HG02852 (cell line): ENCODE measurements around the gene F2RL2.
"Not testable (repeated sequence)": the region's sequence is repeated elsewhere in the genome, so short reads cannot be mapped to it uniquely, and the experiment has no call there.

ENCODE experiments used
- ATAC-seq: cut with Tn5 transposase; IDR thresholded peaks from one replicate; pipeline ENCODE4 v1.9.1; 2021; ENCODE audit warnings: mild to moderate bottlenecking, moderate library complexity; ENCODE audit not compliant: unreplicated experiment

Gene F2RL2

GRCh38 chr5:76622076-76622475 lies 1.1 kb downstream of the F2RL2 start:
- no peak for ATAC-seq

- no peak for ATAC-seq
Observed at GRCh38 chr5:76620166-76620565, 3.0 kb downstream of the F2RL2 start.

GRCh38 chr5:76617675-76618074 lies 5.5 kb downstream of the F2RL2 start:
- ATAC-seq = no peak

- ATAC-seq = no peak
Observed at GRCh38 chr5:76617229-76617628, 6.0 kb downstream of the F2RL2 start.

GRCh38 chr5:76616206-76616605 lies 7.0 kb downstream of the F2RL2 start:
- no peak for ATAC-seq

GRCh38 chr5:76615759-76616158 lies 7.4 kb downstream of the F2RL2 start:
- ATAC-seq = no peak

- ATAC-seq = no peak
Observed at GRCh38 chr5:76612942-76613341, 10.3 kb downstream of the F2RL2 start.

GRCh38 chr5:76610196-76610595 lies 13.0 kb downstream of the F2RL2 start:
- ATAC-seq = no peak

GRCh38 chr5:76608833-76609232 lies 14.4 kb downstream of the F2RL2 start:
- ATAC-seq = no peak

- no peak for ATAC-seq
Observed at GRCh38 chr5:76607353-76607871, 15.8 kb downstream of the F2RL2 start.

- no peak for ATAC-seq
Observed at GRCh38 chr5:76606701-76607100, 16.5 kb downstream of the F2RL2 start.

GRCh38 chr5:76604838-76605237 lies 18.4 kb downstream of the F2RL2 start:
- no peak for ATAC-seq

GRCh38 chr5:76603991-76604390 lies 19.2 kb downstream of the F2RL2 start:
- ATAC-seq = not testable (repeated sequence)

GRCh38 chr5:76602094-76602726 lies 21.0 kb downstream of the F2RL2 start:
- ATAC-seq = no peak

- no peak for ATAC-seq
Observed at GRCh38 chr5:76601470-76601869, 21.7 kb downstream of the F2RL2 start.

- no peak for ATAC-seq
Observed at GRCh38 chr5:76600716-76601115, 22.5 kb downstream of the F2RL2 start.

GRCh38 chr5:76598531-76598930 lies 24.7 kb downstream of the F2RL2 start:
- ATAC-seq = no peak

GRCh38 chr5:76595755-76596481 lies 27.3 kb downstream of the F2RL2 start:
- no peak for ATAC-seq

GRCh38 chr5:76594107-76594506 lies 29.1 kb downstream of the F2RL2 start:
- ATAC-seq = no peak

- ATAC-seq = no peak
Observed at GRCh38 chr5:76592692-76593091, 30.5 kb downstream of the F2RL2 start.

GRCh38 chr5:76591366-76591765 lies 31.8 kb downstream of the F2RL2 start:
- ATAC-seq = no peak

- ATAC-seq = peak; percentile 98
Observed at GRCh38 chr5:76590027-76590426, 33.2 kb downstream of the F2RL2 start.
